LHCN-M2 (cell line): ENCODE data around the gene MRPS7. TPM values are rescaled to one million over a fixed set of nuclear protein-coding genes. Genes with fewer than 3 reads are reported as not detected.
A peak's percentile ranks its signal among the peaks of the same experiment; 100 is the strongest.
"Not testable (repeated sequence)": the region's sequence is repeated elsewhere in the genome, so short reads cannot be mapped to it uniquely, and the experiment has no call there.

Experiments
- DNase-seq: peaks from one replicate; pipeline ENCODE4 v3.0.0-alpha.2; 2012; ENCODE audit warnings: low read depth
- total RNA-seq: library from RNA; depleted of rRNA; stranded (reverse); fragments of >200 nt; gene quantifications from 2 replicates; pipeline ENCODE4 v1.2.3, GENCODE V29; 2014

The MRPS7 gene
- total RNA-seq, 1 experiment from 2014 or later, result 58.4 TPM

- DNase-seq, result no peak
Observed at GRCh38 chr17:75244133-75244866, 17.4 kb upstream of the MRPS7 start.

- no peak for DNase-seq
Observed at GRCh38 chr17:75245011-75245410, 16.7 kb upstream of the MRPS7 start.

DNA sequence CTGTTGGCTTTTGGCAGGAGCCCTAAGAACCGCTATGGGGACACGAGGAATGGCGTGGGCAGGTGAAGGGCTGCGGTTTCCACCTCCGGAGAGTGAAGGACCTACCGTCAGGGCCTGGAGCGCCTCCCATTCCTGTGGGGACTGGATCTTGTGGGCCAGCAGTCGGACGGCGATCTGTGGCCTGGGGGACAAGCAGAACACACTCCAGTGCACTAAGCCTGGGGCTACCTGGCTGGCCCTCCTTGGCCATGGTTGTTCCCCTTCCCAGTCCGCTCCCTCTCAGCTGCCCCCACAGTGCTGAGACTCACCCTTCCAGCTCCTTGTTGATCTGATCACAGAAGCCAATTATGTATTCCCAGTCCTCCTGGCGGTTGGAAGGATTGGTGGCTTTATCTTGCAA lies 15.3 kb upstream of the MRPS7 start:
- no peak for DNase-seq

DNA sequence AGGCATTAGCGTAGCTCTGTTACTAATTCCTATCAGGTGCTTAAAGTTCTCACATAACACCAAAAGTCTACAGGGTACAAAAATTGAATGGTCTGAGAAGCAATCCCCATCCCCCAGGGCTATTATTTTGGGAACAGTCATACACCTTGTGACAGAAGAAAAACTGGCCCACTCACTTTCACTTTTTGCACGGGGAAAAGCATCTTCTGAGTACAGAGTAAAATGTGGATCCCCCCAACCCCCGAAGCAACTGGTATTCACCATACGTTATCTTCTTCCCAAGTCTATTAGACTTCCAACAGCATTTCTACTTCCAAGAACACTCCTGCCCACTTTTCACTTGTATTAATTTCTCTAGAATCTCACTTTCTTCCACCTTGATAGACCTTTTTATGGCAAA lies 12.1 kb upstream of the MRPS7 start:
- no peak for DNase-seq

GRCh38 chr17:75250009-75250471 lies 11.6 kb upstream of the MRPS7 start:
- peak; percentile 85 for DNase-seq

GRCh38 chr17:75252039-75252816 lies 9.5 kb upstream of the MRPS7 start:
- no peak for DNase-seq

GRCh38 chr17:75255954-75256698 lies 5.6 kb upstream of the MRPS7 start:
- DNase-seq, result not testable (repeated sequence)

DNA sequence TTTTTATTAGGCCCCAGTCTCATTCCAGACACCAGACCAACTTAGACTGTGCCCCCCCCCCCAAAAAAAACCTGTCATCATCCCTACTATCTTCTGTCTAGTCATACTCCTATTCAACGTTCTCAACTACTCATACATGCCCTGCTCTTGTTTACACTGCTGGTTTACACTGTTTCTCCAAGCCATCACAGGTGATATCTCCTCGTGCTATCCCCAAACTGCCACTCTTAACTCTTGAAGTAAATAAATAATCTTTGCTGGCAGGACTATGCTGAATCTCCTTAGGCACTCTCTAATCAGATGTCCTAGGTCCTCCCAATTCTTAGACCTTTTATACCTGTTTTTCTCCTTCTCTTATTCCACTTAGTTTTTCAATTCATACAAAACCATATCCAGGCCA lies 4.5 kb upstream of the MRPS7 start:
- DNase-seq, result not testable (repeated sequence)

GRCh38 chr17:75260641-75261335 lies 891 bp upstream of the MRPS7 start:
- no peak for DNase-seq

GRCh38 chr17:75262112-75262606 lies 480 bp downstream of the MRPS7 start:
- no peak for DNase-seq

GRCh38 chr17:75263055-75263454 lies 1.4 kb downstream of the MRPS7 start:
- DNase-seq, result no peak

GRCh38 chr17:75265614-75266315 lies 4.1 kb downstream of the MRPS7 start:
- DNase-seq, result no peak

DNA sequence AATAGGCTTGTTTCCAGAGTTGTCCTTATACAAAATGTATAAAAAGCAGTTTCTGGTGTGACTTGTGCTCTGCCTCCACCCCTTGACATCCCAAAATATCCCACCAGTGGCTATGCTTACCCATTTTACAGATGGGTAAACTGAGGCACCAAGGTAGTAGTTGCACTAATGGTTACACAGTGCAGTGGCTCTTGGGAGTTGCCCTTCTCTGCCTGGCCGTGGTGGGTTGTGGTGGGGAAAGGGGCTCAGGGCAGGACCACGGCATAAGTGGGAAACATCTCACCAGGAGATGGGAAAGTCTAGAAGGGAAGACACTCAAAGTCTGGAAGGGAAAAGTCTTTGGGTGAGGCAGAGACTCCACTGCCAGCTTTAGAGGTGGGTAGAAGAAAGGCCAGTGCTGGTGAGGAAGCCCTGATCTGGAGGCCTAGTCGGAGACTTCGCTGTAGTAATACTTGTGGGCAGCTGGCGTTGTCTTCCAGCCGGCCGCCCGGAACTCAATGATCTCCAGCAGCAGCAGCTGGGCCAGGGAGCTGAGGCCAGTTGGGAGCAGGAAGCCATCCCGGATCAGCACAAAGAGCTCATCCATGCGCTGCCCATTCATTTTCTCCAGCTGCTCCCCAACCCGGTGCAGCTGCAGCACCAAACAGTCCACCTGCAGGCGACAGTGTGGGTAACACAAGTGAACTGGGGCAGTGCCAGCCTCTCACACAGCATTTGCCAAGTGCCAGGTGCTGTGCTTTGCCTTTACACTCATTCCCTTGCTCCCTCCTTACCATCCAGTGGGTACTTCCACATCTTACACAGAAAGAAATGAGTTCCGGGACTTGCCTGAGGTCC lies 4.9 kb downstream of the MRPS7 start:
- DNase-seq, result no peak

DNA sequence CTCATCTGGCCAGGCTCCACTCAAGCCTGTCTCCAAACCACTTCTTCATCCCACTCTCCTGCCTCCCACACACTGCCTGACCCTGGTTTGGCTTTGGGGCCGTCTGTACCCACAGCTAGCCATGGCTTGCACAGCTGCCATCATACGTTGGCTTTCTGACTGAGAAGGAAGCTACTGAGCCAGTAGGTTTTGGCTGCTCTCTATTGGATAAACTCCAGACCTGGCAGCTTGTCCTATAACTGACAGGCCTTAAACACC lies 5.4 kb downstream of the MRPS7 start:
- DNase-seq, result no peak

- no peak for DNase-seq
Observed at GRCh38 chr17:75267411-75268232, 5.9 kb downstream of the MRPS7 start.

GRCh38 chr17:75269844-75270217 lies 8.2 kb downstream of the MRPS7 start:
- DNase-seq, result no peak

- peak; percentile 64 for DNase-seq
Observed at GRCh38 chr17:75270218-75270965, 8.7 kb downstream of the MRPS7 start.

GRCh38 chr17:75270966-75271232 lies 9.2 kb downstream of the MRPS7 start, which contains the start of gene MIF4GD:
Gene MIF4GD (minus strand): TSS chr17:75271231. CDS start chr17:75270195, 1,036 bp downstream.
- no peak for DNase-seq
